Testis (tissue), 3 donors: ENCODE results near the gene NNMT. TPM values are rescaled to one million over a fixed set of nuclear protein-coding genes. Genes with fewer than 3 reads are reported as not detected.
A peak's percentile ranks its signal among the peaks of the same experiment; 100 is the strongest.

ENCODE experiments used
- DNase-seq: peaks from one replicate; pipeline ENCODE4 v3.0.0-alpha.2; 2019
- H3K27ac ChIP-seq, 2 donors: fragments of 200-600 bp; sonication (generic); one replicate each; pipeline ENCODE4 v1.5.1; 2019
- H3K27me3 ChIP-seq: fragments of 200-600 bp; sonication (generic); one replicate; pipeline ENCODE4 v1.5.1; 2019
- H3K36me3 ChIP-seq: fragments of 200-600 bp; sonication (generic); one replicate; pipeline ENCODE4 v1.5.1; 2017; ENCODE audit warnings: low read depth; ENCODE audit errors: missing control alignments
- H3K4me1 ChIP-seq: fragments of 200-600 bp; sonication (generic); one replicate; pipeline ENCODE4 v1.5.1; 2019
- H3K4me3 ChIP-seq, 2 donors: fragments of 200-600 bp; sonication (generic); one replicate each; pipeline ENCODE4 v1.5.1; 2017 to 2019
- H3K9me3 ChIP-seq: fragments of 200-600 bp; sonication (generic); one replicate; pipeline ENCODE4 v1.5.1; 2017
- CTCF ChIP-seq, 3 experiments: fragments of 450-650 bp in 2 of 3; fragments of 200-600 bp in 1 of 3; sonication (generic) in 1 of 3; IDR thresholded peaks; one replicate each; pipeline ENCODE4 v1.5.1; 2016 to 2019; ENCODE audit warnings: antibody characterized with exemption in 3 of 3, mild to moderate bottlenecking in 2 of 3, moderate library complexity in 1 of 3
- POLR2A ChIP-seq: fragments of 450-650 bp; IDR thresholded peaks from one replicate; pipeline ENCODE4 v1.6.1; 2017; ENCODE audit warnings: antibody characterized with exemption, mild to moderate bottlenecking, moderate library complexity
- WGBS, 2 donors: methylation state at CpG; one replicate each; pipeline ENCODE4 v1.1.5; 2018; 5-methylcytosine and 5-hydroxymethylcytosine counted together
- intact Hi-C: fragments of 100-400 bp; cut with DNase I; formaldehyde crosslinking; loops from one replicate; pipeline ENCODE4 v1.15.1; 2023; ENCODE audit warnings: low total_unique reads
- polyA plus RNA-seq: library from polyadenylated mRNA; stranded (reverse); fragments of 350-450 nt; fragmentation: Illumina TruSeq; extraction: RNeasy Lipid Tissue Mini Kit (QIAGEN cat#74804); gene quantifications from one replicate; pipeline ENCODE4 v1.2.3, GENCODE V29; 2014; ENCODE audit warnings: low read depth, low replicate concordance; ENCODE audit not compliant: insufficient read depth
- total RNA-seq, 2 donors: library from RNA; depleted of rRNA; stranded (reverse); fragments of >200 nt; gene quantifications; one replicate each; pipeline ENCODE4 v1.2.3, GENCODE V29; 2016

The NNMT gene
- total and polyA plus RNA-seq, 3 donors from 2014 or later = 10.6 to 38.8 (median 28.7) TPM

- 84 to 85% methylated on average over 1 of the region's 1 CpG for WGBS, 2 donors
- H3K9me3 ChIP-seq = no peaks in the 10 kb centered on the region
- no peaks in the 10 kb centered on the region for H3K27me3 ChIP-seq
- TF ChIP-seq POLR2A (no peak), CTCF (IDR thresholded peaks at IDR 0.05) (no peak)
- no peak overlapping the region for H3K27ac ChIP-seq
- no peak overlapping the region for H3K4me3 ChIP-seq
- H3K36me3 ChIP-seq = no peaks in the 10 kb centered on the region
- intact Hi-C loops = no loop called here
- H3K4me1 ChIP-seq = peaks cover 12% of the 10 kb centered on the region
- DNase-seq = no peak
Measured at GRCh38 chr11:114293201-114293711, 2.9 kb upstream of the NNMT start.

GRCh38 chr11:114296605-114297372, 590 bp downstream of the NNMT start:
- intact Hi-C loops = no loop called here
- Histone ChIP-seq H3K27ac (peak overlapping the region; percentile 31 to 78), H3K36me3 (no peaks in the 10 kb centered on the region), H3K4me1 (peaks cover 12% of the 10 kb centered on the region), H3K4me3 (no peak overlapping the region), H3K9me3 (no peaks in the 10 kb centered on the region), H3K27me3 (no peaks in the 10 kb centered on the region)
- TF ChIP-seq CTCF (IDR thresholded peaks at IDR 0.05) (no peak), POLR2A (no peak)
- WGBS, 2 donors = 66 to 81% methylated on average over 7 of the region's 7 CpGs
- DNase-seq = no peak

- Histone ChIP-seq H3K36me3 (no peaks in the 10 kb centered on the region), H3K4me1 (peaks cover 12% of the 10 kb centered on the region), H3K27me3 (no peaks in the 10 kb centered on the region), H3K27ac (no peak overlapping the region), H3K4me3 (no peak overlapping the region), H3K9me3 (no peaks in the 10 kb centered on the region)
- 84 to 88% methylated on average over 8 of the region's 8 CpGs for WGBS, 2 donors
- intact Hi-C loops = no loop called here
- DNase-seq = no peak
- no peak for TF ChIP-seq POLR2A
- no peak for TF ChIP-seq CTCF (IDR thresholded peaks at IDR 0.05)
Measured at GRCh38 chr11:114297806-114298709, 1.9 kb downstream of the NNMT start.

GRCh38 chr11:114298710-114299109, 2.5 kb downstream of the NNMT start:
- 86 to 91% methylated on average over 2 of the region's 2 CpGs for WGBS, 2 donors
- Histone ChIP-seq H3K36me3 (no peaks in the 10 kb centered on the region), H3K4me1 (peaks cover 12% of the 10 kb centered on the region), H3K27ac (no peak overlapping the region), H3K27me3 (no peaks in the 10 kb centered on the region), H3K4me3 (no peak overlapping the region), H3K9me3 (no peaks in the 10 kb centered on the region)
- DNase-seq = no peak
- no peak for TF ChIP-seq CTCF (IDR thresholded peaks at IDR 0.05)
- no peak for TF ChIP-seq POLR2A
- intact Hi-C loops = no loop called here
